Glutamatergic neuron (in vitro differentiated cells): Measurements from ENCODE around the gene RNF115. TPM values are rescaled to one million over a fixed set of nuclear protein-coding genes. Genes with fewer than 3 reads are reported as not detected.
A peak's percentile ranks its signal among the peaks of the same experiment; 100 is the strongest.
"Not testable (repeated sequence)": the region's sequence is repeated elsewhere in the genome, so short reads cannot be mapped to it uniquely, and the experiment has no call there.

Source experiments
- DNase-seq: peaks from one replicate; pipeline ENCODE4 v3.0.0; 2022
- H3K27ac Mint-ChIP-seq: one replicate; pipeline ENCODE4 v1.8.0; 2020; ENCODE audit warnings: mild to moderate bottlenecking, mixed read lengths, inconsistent platforms; ENCODE audit not compliant: unreplicated experiment
- H3K27me3 Mint-ChIP-seq: one replicate; pipeline ENCODE4 v1.8.0; 2020; ENCODE audit warnings: mild to moderate bottlenecking, moderate library complexity, mixed read lengths, inconsistent platforms; ENCODE audit not compliant: unreplicated experiment
- H3K36me3 Mint-ChIP-seq: one replicate; pipeline ENCODE4 v1.8.0; 2020; ENCODE audit warnings: mild to moderate bottlenecking, mixed read lengths, inconsistent platforms; ENCODE audit not compliant: unreplicated experiment
- H3K4me1 Mint-ChIP-seq: one replicate; pipeline ENCODE4 v1.8.0; 2020; ENCODE audit warnings: mild to moderate bottlenecking, low read depth, mixed read lengths, inconsistent platforms; ENCODE audit not compliant: unreplicated experiment
- H3K4me3 Mint-ChIP-seq: one replicate; pipeline ENCODE4 v1.8.0; 2020; ENCODE audit warnings: mild to moderate bottlenecking, mixed read lengths, inconsistent platforms; ENCODE audit not compliant: unreplicated experiment
- H3K9me3 Mint-ChIP-seq: one replicate; pipeline ENCODE4 v1.8.0; 2020; ENCODE audit warnings: mild to moderate bottlenecking, moderate library complexity, mixed read lengths, inconsistent platforms; ENCODE audit not compliant: unreplicated experiment
- total RNA-seq: library from RNA; stranded (reverse); fragmentation: NEBNext Ultra II Directional; extraction: Animal tissue kit (Norgen Biotek cat#: 25700); gene quantifications from one replicate; pipeline ENCODE4 v1.2.1, GENCODE V29; 2021; ENCODE audit not compliant: unreplicated experiment
- TF ChIP-seq, protein P1 (sequence below): fragments of 200-600 bp; sonication (generic); IDR thresholded peaks from one replicate; pipeline ENCODE4 v1.5.0; 2021; ENCODE audit not compliant: partially characterized antibody, unreplicated experiment

The RNF115 gene
- total RNA-seq, 1 donor from 2014 or later = 20.5 TPM

DNA sequence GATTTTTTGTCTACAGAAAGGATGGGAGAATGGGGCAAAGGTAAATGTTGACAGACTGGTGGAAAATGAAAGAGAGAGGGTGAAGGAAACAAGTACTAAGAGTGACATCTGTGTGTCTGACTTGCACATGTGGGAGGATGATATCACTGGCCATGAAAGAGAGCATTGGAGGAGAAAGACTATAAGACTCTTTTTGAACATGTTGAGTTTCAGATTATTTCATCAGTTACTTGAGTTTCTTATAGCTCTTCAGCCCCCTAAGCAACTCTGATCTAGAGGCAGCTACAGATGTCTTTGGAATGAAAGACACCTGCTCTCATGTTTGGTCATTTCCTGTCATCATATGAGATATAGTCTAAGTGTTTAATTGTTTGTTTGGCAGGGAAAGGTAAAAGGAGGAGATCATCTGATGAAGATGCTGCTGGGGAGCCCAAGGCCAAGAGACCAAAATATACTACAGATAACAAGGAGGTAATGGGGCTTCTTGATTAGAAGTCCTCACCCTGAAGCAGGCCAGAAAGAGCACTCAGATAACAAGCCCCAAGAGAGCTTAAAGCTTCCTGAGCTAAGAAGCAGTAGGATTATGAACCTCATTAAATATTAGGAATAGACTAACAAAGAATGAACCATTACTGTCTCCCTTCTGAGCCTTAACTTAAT is 4.6 kb upstream of the RNF115 start:
- Mint-ChIP-seq H3K4me3 (no peak overlapping the region), H3K9me3 (peaks cover 4% of the 10 kb centered on the region), H3K4me1 (no peaks in the 10 kb centered on the region), H3K27ac (no peak overlapping the region), H3K27me3 (peaks cover 2% of the 10 kb centered on the region), H3K36me3 (peaks cover 6% of the 10 kb centered on the region)
- TF ChIP-seq, protein P1, sequence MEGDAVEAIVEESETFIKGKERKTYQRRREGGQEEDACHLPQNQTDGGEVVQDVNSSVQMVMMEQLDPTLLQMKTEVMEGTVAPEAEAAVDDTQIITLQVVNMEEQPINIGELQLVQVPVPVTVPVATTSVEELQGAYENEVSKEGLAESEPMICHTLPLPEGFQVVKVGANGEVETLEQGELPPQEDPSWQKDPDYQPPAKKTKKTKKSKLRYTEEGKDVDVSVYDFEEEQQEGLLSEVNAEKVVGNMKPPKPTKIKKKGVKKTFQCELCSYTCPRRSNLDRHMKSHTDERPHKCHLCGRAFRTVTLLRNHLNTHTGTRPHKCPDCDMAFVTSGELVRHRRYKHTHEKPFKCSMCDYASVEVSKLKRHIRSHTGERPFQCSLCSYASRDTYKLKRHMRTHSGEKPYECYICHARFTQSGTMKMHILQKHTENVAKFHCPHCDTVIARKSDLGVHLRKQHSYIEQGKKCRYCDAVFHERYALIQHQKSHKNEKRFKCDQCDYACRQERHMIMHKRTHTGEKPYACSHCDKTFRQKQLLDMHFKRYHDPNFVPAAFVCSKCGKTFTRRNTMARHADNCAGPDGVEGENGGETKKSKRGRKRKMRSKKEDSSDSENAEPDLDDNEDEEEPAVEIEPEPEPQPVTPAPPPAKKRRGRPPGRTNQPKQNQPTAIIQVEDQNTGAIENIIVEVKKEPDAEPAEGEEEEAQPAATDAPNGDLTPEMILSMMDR = no peak
- no peak for DNase-seq

DNA sequence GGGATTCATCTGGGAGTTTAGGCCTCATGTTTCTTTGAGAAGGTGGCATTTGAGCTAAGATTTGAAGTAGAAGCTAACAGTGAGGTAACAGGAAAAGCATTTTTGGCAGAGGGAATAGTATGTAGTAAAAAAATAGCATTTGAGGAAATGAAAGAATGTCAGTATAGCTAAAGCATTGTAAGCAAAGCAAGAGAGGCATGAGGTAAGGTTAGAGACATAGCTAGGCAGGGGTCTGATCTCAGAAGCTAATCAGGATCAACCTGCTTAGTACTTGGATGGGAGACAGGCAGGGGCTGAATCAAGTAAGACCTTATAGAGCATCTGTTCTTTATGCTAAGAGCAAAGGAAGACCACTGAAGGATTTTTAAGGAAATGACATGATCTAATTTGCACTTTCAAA is 4.1 kb upstream of the RNF115 start:
- H3K27me3 Mint-ChIP-seq = peaks cover 2% of the 10 kb centered on the region
- H3K4me1 Mint-ChIP-seq = no peaks in the 10 kb centered on the region
- H3K36me3 Mint-ChIP-seq = peaks cover 6% of the 10 kb centered on the region
- peaks cover 4% of the 10 kb centered on the region for H3K9me3 Mint-ChIP-seq
- no peak for DNase-seq
- no peak overlapping the region for H3K27ac Mint-ChIP-seq
- TF ChIP-seq, protein P1 = no peak
- no peak overlapping the region for H3K4me3 Mint-ChIP-seq

DNA sequence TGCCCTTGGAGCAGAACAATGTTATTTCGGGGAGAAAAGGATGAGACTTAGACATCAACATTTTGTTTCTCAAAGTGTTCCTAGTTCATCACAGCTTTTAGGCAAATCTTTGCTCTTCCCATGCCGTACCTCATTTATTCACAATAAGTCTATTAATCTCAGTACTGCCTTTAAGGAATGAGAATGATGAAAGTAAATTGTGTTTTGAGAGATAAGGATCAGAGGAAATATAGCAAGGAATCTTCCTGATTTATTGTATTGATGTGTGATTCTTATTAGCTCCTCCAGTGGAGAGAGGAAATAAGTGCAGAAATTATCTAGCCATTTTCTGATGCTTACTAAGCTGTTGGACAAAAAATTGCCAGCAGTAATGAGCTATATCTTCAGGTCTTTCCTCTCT is 2.1 kb upstream of the RNF115 start:
- Mint-ChIP-seq H3K4me1 (no peaks in the 10 kb centered on the region), H3K27ac (no peak overlapping the region), H3K9me3 (peaks cover 4% of the 10 kb centered on the region), H3K4me3 (peak overlapping the region; percentile 70), H3K36me3 (peaks cover 6% of the 10 kb centered on the region), H3K27me3 (peaks cover 2% of the 10 kb centered on the region)
- TF ChIP-seq, protein P1 = no peak
- DNase-seq = no peak

DNA sequence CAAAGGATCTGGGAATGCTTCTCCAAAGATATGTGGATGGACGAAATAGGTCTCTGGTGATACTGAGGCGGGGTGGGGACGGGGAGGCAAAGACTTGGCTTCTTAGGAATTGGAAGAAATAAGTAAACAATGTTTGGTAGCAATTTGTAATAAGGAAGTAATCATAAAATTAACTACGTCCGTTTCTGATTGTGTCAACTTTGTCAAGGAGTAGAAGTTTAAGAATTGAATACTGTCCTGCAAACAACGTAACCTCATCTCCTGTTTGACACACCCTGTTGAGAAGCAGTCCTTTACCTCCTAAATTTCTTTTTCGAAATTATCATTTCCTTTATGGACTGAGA is 576 bp upstream of the RNF115 start:
- Mint-ChIP-seq H3K27ac (peak overlapping the region; percentile 96), H3K4me1 (no peaks in the 10 kb centered on the region), H3K36me3 (peaks cover 5% of the 10 kb centered on the region), H3K27me3 (peaks cover 2% of the 10 kb centered on the region), H3K4me3 (peak overlapping the region; percentile 99), H3K9me3 (peaks cover 4% of the 10 kb centered on the region)
- TF ChIP-seq, protein P1 = no peak
- DNase-seq = no peak

DNA sequence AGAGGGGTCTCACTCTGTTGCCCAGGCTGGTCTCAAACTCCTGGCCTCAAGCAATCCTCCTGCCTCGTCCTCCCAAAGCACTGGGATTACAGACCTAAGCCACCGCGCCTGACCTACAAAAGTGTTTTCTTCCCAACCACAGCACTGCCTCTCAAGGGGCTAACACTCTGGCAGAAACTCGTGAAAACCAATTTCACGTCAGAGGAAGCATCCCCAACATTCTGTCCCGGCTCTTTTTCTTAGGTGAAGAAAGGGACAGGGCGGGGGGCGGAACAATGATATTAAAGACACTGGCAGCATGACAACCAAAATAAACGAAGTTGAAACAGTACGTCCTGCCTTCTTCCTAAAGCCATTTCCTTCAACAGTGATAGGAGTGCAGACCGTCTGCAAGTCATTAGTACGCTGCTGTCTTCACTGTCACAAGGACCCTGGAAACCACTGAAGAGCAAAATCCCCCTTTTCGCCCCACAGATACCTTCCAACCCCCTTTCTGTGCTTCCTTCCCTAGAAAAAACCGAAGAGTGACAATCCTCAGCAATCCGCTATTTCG is 1.0 kb downstream of the RNF115 start:
- H3K27me3 Mint-ChIP-seq, DNase-seq, H3K36me3 Mint-ChIP-seq, H3K4me1 Mint-ChIP-seq, H3K27ac Mint-ChIP-seq, H3K4me3 Mint-ChIP-seq, H3K9me3 Mint-ChIP-seq: not testable (repeated sequence)

DNA sequence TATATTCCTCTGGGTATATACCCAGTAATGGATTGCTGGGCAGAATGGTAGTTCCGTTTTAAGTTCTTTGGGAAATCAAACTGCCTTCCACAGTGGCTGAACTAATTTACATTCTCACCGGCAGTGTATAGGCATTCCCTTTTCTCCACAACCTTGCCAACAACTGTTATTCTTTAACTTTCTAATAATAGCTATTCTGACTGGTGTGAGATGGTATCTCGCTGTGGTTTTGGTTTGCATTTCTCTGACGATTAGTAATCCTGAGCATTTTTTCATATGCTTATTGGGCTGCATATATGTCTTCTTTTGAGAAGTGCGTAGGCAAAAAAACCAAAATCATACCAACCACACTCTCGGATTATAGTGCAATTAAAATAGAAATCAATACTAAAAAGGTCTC is 5.8 kb downstream of the RNF115 start:
- not testable (repeated sequence) for H3K4me3 Mint-ChIP-seq

DNA sequence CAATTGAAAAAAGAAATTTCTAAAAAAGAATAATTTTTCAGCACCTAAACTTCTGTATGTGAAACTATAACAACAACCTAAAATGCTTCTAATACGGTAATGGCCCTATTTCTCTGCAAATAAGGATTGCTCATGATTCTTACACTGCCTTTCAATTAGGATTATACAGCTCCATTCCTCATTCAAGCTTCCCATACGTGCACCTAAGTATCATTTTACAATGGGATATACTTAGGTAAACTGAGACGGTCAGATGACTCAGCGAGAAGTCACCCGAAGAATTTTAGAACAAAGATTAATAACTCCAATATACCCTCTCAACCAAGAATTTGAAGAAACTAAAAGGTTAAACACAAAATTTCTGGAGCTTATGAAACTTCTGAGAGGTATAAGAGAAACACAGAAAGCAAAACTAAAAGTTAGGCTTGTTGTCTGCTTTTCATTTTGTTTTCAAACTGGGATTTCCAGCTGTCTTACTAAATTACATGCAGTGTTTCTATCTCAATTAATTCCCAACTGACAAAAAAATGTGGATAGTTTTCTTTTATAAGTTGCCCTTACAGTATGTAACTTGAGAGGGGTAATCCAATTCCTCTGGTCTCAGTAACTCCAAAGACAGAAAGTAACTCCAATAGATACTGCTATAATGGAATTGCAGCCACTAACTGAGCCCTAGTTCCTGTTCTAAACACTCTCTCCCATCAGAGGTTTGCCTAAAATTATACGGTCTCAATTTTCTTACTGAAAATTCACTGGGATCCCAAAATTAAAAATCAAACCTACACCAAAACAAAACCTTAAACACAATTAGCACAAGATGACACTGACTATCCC is 10.7 kb downstream of the RNF115 start:
- H3K4me1 Mint-ChIP-seq, H3K27ac Mint-ChIP-seq, H3K27me3 Mint-ChIP-seq: not testable (repeated sequence)

More for the DNA sequence above, 5.8 kb downstream of the RNF115 start:
- H3K27me3 Mint-ChIP-seq, H3K27ac Mint-ChIP-seq, H3K4me1 Mint-ChIP-seq, H3K36me3 Mint-ChIP-seq, H3K9me3 Mint-ChIP-seq, DNase-seq: not testable (repeated sequence)

More for the DNA sequence above, 10.7 kb downstream of the RNF115 start:
- H3K4me3 Mint-ChIP-seq, H3K9me3 Mint-ChIP-seq, DNase-seq, H3K36me3 Mint-ChIP-seq: not testable (repeated sequence)
